NB4 (cell line): ENCODE results near the gene SNRK.

Experiments used
- CTCF ChIP-seq: IDR thresholded peaks from one replicate; pipeline ENCODE4 v1.5.1; 2012; ENCODE audit warnings: low read depth, low read length
- POLR2A ChIP-seq: IDR thresholded peaks from 2 replicates; pipeline ENCODE4 v1.6.1; 2011; ENCODE audit warnings: mild to moderate bottlenecking; ENCODE audit not compliant: insufficient read length; ENCODE audit errors: extremely low read depth

DNA sequence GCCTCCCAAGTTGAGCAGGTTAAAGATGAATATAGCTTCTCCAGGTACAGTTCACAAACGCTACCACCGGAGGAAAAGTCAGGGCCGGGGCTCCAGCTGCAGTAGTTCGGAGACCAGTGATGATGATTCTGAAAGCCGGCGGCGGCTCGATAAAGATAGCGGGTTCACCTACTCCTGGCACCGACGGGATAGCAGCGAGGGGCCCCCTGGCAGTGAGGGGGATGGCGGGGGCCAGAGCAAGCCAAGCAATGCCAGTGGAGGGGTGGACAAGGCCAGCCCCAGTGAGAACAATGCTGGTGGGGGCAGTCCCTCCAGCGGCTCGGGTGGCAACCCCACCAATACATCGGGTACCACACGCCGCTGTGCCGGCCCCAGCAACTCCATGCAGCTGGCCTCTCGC is 61.4 kb downstream of the SNRK start:
- TF ChIP-seq CTCF (no peak), POLR2A (no peak)
